GM19324 (cell line): ENCODE data around the gene SLC27A4.

Experiments
- ATAC-seq: cut with Tn5 transposase; IDR thresholded peaks from one replicate; pipeline ENCODE4 v1.9.1; 2021; ENCODE audit warnings: mild to moderate bottlenecking, moderate library complexity; ENCODE audit not compliant: unreplicated experiment, low FRiP score

Gene SLC27A4

GRCh38 chr9:128361986-128362646, 21.8 kb downstream of the SLC27A4 start:
- peak; percentile 45 for ATAC-seq

GRCh38 chr9:128362774-128363173, 22.4 kb downstream of the SLC27A4 start:
- no peak for ATAC-seq

- no peak for ATAC-seq
Measured at GRCh38 chr9:128365525-128365924, 25.2 kb downstream of the SLC27A4 start.

- no peak for ATAC-seq
Measured at GRCh38 chr9:128369024-128369706, 28.8 kb downstream of the SLC27A4 start.

- ATAC-seq = no peak
Measured at GRCh38 chr9:128370367-128370751, 30.0 kb downstream of the SLC27A4 start.

- ATAC-seq = peak; percentile 87
Measured at GRCh38 chr9:128370752-128371629, 30.7 kb downstream of the SLC27A4 start, which contains the start of gene URM1. URM1 (plus strand) TSS chr9:128371374; CDS start chr9:128371381, 7 bp downstream.

- ATAC-seq = no peak
Measured at GRCh38 chr9:128371630-128372117, 31.3 kb downstream of the SLC27A4 start.

GRCh38 chr9:128372188-128372641, 31.9 kb downstream of the SLC27A4 start:
- ATAC-seq = no peak

GRCh38 chr9:128372784-128373183, 32.5 kb downstream of the SLC27A4 start:
- ATAC-seq = no peak

- ATAC-seq = no peak
Measured at GRCh38 chr9:128374221-128374675, 33.9 kb downstream of the SLC27A4 start.

GRCh38 chr9:128375865-128376264, 35.5 kb downstream of the SLC27A4 start:
- ATAC-seq = no peak

GRCh38 chr9:128382261-128382660, 41.9 kb downstream of the SLC27A4 start:
- ATAC-seq = no peak

- ATAC-seq = no peak
Measured at GRCh38 chr9:128383007-128383753, 42.9 kb downstream of the SLC27A4 start.

- no peak for ATAC-seq
Measured at GRCh38 chr9:128383791-128384190, 43.5 kb downstream of the SLC27A4 start.

- no peak for ATAC-seq
Measured at GRCh38 chr9:128384801-128385495, 44.6 kb downstream of the SLC27A4 start.

GRCh38 chr9:128385496-128386460, 45.5 kb downstream of the SLC27A4 start:
- ATAC-seq = no peak

GRCh38 chr9:128388150-128388549, 47.8 kb downstream of the SLC27A4 start:
- ATAC-seq = no peak

- no peak for ATAC-seq
Measured at GRCh38 chr9:128389395-128390149, 49.2 kb downstream of the SLC27A4 start.
